HG03460 (cell line): ENCODE data around the gene PHF12.

ENCODE experiments used
- ATAC-seq: cut with Tn5 transposase; IDR thresholded peaks from one replicate; pipeline ENCODE4 v1.9.1; 2021; ENCODE audit not compliant: unreplicated experiment

The PHF12 gene

DNA sequence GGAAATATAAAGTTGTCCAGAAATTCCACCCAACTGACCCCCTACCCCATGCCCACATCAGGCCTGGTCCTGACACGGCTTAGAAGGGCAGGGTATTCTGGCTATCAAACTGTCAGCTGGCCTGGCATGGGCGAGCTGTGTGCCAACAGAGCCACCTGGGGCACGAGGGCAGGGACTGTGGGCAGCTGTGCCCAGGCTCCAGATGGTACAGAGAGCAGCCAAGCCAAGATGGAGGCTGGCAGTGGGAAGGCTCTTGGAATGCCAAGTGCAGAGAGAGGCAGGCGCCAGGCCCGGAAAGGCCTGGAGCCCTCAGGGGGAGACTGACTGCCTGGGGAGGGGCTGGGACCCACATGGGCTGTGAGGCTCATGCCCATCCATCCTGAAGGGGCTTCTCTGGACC lies 24.3 kb upstream of the PHF12 start:
- ATAC-seq: no peak

DNA sequence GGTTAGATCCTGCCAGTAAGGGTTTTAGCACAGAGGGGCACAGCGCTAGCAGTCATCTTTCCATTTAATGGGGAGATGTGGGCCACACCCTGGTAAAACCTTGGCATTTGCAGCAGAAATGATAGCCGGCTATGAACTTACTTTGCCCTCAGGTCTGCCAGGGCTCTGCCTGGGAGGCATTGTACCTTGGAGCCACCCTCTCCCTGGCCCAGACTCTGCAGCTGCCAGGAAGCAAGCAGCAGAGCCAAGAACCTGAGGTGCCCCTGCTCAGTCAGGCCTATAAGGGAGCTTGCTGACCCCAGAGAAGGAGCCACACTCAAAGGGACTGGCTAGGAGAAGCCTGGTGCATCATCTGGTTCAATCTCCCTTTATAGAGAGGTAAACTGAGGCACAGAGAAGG lies 23.7 kb upstream of the PHF12 start:
- ATAC-seq: no peak

DNA sequence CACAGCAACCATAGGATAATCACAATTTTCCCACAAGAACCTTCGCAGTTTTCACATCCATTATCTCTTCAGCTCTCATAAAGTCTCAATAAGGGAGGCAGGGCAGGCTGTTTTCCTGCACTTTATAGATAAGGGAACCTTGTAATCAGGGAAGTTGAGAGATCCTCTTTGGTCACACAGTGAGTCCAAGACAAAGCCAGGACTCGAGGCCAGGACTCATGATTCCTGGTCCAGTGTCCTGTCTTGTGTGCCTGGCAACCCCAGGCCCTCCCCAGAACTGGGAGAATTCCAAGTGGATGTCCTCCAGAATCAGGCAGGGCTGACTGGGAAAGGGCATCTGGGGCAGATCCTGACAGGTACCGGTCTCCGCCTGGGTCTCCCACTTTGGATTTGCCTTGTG lies 23.1 kb upstream of the PHF12 start:
- ATAC-seq: no peak

GRCh38 chr17:28973425-28973824 lies 22.1 kb upstream of the PHF12 start:
- no peak for ATAC-seq

GRCh38 chr17:28972437-28972836 lies 21.1 kb upstream of the PHF12 start:
- no peak for ATAC-seq

DNA sequence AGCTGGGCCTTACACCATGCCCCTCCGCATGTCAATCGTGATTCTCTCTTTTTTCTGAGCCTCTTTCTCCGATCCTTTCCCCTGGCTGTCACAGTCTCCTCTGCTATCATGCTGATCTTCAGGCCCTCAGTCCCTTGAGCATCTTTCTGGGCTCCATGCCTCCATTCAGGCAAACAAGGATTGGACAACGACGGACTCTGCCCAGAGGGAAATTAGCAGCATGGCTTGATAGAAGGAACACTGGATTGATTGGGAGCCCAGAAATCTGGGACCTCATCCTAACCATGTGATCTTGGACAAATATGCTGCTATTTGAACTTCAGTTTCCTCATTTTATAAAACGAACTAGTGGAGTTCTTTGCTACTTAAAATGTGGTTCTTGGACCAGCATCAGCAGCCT lies 19.6 kb upstream of the PHF12 start:
- ATAC-seq: no peak

DNA sequence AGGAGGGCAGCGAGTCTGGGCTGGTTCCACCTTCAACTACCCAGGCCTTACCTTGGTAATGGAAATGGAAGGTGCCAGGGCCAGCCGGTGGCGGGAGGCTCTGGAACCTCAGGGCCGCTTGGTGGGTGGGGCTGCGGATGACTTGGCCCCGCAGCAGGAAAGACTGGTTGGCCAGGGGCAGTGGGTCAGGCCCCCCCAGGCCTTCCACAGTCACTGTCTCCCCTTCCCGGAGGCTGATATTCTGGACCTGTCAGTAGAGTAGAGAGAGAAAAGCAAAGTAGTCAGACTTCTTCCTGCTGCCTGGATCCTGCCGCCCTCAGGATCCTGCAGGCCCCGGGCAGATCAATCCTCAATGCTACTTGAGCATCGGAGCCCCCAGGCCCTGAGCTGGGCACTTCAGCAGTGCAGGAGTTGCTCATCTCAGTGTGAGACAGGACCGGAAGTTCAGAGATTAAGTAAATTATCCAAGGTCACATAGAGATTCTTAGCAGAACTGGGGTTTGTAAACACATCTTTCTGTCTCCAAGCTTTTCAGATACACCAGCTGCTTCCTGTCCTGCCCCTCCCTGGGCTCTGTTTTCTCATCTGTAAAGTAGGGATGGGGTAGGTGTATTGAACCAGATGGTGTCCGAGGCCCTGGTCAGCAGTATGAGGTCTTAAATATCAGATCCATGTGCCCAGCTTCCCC lies 18.5 kb upstream of the PHF12 start:
- ATAC-seq: no peak

DNA sequence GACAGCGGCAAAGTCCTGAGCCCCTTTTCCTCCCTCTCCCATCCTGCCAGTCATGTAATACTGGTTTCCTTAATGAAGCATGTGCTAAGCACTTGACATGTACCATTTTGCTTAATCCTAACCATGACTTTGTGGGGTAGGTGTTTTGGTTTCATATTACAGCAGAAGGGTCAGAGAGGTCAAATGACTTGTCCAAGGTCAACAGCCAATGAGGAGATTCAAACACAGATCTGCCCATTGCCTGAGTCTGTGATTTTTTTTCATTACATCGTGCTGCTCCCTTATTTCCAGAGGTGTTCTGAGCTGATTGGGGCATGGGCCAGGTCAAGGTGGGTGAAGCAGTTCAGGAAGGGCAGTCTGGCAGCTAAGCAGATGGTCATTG lies 17.6 kb upstream of the PHF12 start:
- ATAC-seq: no peak

- no peak for ATAC-seq
These were observed 17.1 kb upstream of the PHF12 start for GRCh38 chr17:28968231-28968913.

DNA sequence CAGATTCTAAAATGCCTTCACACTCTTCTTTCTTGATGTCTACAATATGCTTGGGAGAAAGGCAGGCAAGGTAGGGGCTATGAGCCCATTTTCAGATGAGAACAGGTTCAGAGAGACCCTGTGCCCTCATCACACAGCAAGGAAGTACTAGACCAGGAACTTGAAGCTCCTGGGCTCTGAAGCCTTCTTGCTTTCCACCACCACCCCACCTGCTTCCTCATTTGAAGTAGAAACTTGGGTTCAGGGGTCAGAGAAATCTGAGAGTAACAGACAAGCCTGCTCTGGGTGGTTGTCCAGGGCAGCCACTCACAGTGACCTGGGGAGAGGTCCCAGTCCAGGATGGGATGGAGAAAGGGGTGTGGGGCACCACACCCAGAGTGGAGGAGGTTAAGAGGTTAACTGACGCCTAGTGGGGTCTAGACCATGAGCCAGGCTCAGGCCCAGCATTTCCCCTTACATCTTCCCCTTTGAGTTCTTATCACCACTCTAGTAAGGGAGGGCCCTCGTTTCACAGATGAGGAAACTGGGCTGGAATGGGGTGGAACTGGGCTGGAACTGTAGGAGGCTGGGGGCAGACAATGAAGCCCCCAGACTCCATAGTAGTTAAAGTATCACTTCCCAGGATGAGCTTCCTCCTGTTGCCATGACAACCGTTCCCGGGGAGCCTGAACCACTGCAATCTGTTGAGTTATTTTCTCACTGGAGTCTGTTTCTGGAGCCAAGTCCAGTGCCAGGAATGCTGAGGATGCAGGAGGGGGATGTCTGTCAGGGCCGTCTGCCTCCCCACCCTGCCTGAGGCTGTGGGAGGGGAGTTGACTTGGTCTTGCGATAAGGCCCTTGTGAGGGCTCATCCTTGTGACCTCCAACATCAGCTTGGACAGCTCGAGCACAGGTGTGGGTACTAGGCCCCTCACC lies 16.2 kb upstream of the PHF12 start:
- ATAC-seq: no peak

DNA sequence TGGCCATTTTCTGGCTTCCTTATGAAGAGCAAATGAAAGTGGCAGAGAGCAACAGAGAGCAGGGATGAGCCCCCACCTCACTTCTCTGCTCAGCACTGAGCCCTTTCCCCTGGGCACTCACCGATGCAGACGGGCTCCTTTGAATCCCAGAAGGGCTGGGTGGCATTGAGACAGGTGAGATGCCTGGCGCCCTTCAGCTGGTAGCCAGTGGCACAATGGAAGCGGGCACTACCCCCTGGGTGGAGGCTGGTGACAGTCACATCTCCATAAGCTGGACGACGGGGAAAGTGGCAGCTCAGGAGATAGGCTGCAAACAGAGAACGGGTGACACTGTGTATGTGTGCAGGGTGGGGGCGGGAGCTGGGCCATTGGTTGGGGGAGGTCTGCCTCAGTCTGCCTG lies 12.5 kb upstream of the PHF12 start:
- no peak for ATAC-seq

DNA sequence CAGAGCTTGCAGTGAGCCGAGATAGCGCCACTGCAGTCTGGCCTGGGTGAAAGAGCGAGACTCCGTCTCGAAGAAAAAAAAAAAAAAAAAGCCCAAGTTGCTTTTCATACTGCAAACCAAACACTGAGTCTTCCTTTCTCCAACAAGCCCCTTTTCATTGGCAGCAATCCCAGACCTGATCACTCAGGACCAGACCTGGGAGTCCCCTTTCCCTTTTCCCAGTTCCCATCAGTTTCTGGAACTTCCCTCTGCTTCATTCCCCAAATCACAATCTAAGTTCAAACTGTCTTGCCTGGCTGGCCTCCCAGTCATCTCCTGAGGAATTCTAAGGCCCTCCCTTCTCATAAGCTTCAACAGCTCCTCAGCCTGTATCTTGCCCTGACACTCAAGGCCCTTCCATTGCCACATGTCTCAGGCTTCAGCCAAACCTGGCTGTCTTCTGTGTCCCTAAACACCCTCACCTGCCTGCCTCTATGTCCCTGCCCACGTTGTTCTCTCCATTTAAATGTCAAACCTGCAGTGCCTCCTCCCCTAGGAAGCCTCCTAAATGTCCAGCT lies 11.8 kb upstream of the PHF12 start:
- ATAC-seq: no peak

GRCh38 chr17:28961391-28961790 lies 10.1 kb upstream of the PHF12 start:
- no peak for ATAC-seq

- no peak for ATAC-seq
These were observed 9.1 kb upstream of the PHF12 start for GRCh38 chr17:28960256-28961061.

GRCh38 chr17:28959471-28959871 lies 8.2 kb upstream of the PHF12 start:
- ATAC-seq: no peak

- ATAC-seq: no peak
These were observed 7.6 kb upstream of the PHF12 start for GRCh38 chr17:28958820-28959455.

DNA sequence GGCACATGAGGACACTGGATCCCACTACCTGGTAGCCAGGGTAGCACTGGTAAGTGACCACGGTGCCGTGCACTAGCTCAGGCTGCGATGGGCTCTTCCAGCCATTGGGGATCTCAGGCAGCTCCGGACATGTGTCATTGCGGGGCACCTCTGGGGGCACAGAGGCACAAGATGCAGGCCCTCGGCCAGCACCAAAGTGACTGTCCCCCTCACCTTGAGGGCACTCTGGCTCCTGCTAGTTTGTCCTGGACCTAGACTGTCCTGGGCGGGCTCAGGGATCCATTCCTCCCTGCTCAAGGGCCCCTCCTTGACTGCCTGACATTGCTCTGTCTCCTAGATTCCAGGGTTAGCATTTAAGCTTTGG lies 6.7 kb upstream of the PHF12 start:
- ATAC-seq: no peak

DNA sequence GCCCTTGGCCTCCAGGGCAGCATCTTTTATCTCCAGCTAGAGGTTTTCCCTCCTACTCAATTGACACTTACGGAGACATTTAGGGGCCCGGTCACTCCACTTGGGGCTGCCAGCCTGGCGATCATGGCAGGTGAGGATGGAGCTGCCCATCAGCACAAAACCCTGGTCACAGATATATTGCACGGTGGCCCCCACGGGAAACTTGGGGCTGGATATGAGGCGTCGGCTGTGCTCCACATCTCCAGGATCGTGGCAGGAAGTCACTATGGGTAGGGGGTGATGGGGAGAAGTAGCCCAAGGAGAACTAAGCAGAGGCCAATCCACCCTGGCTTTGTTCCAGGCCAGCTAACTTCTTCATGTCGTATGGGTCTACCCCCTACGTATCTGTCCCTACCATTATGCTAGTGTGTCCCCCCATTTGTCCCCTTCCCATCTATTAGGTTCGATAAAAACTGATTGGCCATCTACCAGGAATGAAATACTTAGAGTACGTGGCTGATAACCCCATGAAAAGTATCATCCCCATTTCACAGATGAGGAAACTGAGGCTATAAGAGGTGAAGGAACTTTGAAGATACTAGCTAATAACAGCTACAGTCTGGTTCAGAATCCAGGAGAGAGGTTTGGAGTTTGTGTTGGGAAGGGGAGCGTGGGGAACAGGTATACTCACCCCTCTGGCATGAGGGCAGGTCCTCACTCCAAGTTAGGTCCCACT lies 6.1 kb upstream of the PHF12 start:
- no peak for ATAC-seq

DNA sequence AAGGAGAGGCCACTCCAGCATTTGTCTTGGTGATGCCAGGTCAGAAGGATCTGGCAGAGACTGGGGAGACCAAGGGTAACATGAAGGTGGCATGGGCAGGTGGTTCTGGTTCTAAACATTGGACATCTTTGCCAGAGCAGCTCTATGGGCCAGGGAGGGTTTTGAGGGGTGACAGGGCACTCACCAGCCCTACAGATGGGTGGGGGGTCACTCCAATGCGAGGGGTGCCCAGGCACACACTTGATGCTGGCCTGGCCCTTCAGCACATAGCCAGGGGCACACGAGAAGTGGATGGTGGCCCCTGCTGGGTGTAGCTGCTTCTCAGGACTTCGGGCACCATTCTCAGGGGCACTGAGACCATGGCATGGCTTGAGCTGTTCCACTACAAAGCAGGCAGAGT lies 5.5 kb upstream of the PHF12 start:
- ATAC-seq: no peak

DNA sequence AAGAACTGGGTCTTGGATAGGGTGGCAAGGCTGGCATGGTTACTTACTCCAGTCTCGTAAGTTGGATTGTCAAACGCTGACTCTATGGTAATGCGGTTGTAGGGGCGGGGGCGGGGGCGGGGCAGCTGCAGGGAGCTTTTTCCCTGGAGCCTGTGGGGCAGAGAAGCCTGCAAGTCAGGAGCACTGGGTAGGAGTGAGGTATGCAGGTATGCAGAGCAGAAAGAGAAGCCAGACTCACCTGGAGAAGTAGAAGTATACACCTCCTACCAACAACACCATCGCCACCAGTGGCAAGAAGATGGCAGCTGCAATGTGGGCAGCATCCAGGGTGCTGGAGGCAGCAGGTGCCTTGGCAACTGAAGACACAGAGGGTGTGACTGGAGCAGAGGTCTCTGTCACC lies 4.8 kb upstream of the PHF12 start:
- ATAC-seq: no peak
